Right lung (tissue), 5 donors: ENCODE results near the gene LRRC46. TPM values are rescaled to one million over a fixed set of nuclear protein-coding genes. Genes with fewer than 3 reads are reported as not detected.
A peak's percentile ranks its signal among the peaks of the same experiment; 100 is the strongest.

Source experiments
- DNase-seq, 2 donors: peaks; one replicate each; pipeline ENCODE4 v3.0.0-alpha.2; 2013
- polyA plus RNA-seq, 5 donors: library from polyadenylated mRNA; unstranded; fragments of 120-200 nt; gene quantifications; one replicate each; pipeline versions ENCODE4 v1.2.1 to v1.2.3, GENCODE V29; 2013; ENCODE audit warnings: inconsistent platforms in 1 of 5, low replicate concordance in 1 of 5; ENCODE audit not compliant: insufficient read length in 5 of 5, insufficient read depth in 1 of 5

The LRRC46 gene
- polyA plus RNA-seq, 5 donors, result 3.7 to 19.3 (median 12.8) TPM

DNA sequence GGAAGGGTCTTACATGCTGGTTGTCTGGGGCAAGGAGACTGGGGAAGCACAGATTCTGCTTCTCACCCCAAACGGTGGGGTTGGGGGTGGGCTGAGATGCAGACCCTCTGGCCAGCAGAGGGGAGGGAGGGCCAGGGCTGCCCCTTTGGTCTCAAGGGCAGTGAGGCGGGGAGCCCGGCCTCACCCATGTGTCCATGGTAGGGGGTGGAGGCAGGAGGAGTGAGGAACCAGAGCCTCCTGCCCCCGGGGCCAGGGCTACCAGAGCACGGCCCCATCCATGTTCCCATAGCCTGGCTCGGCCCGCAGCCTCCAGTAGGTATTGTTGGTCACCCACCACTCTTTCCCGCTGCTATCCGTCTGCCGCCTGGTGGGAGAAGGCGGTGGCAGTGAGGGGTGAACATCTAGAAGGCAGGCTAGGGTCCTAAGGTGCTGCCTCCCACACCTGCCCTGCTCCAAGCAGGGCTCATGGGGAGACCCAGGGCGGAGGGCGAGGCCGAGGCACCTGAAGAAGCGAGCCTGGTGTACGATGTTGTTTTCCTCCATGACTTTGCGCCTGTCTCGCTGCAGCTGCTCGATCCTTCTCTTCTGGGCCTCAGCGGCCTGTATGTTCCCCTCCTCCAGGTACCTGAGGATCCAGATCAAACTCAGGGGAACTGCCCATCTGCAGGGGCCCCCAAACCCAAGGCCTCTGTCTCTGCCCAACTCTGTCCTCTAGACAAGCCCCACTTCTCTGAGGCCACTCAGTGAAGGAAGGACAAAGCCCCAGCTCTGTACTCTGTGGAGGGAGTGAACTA is 23.2 kb upstream of the LRRC46 start:
- no peak for DNase-seq

DNA sequence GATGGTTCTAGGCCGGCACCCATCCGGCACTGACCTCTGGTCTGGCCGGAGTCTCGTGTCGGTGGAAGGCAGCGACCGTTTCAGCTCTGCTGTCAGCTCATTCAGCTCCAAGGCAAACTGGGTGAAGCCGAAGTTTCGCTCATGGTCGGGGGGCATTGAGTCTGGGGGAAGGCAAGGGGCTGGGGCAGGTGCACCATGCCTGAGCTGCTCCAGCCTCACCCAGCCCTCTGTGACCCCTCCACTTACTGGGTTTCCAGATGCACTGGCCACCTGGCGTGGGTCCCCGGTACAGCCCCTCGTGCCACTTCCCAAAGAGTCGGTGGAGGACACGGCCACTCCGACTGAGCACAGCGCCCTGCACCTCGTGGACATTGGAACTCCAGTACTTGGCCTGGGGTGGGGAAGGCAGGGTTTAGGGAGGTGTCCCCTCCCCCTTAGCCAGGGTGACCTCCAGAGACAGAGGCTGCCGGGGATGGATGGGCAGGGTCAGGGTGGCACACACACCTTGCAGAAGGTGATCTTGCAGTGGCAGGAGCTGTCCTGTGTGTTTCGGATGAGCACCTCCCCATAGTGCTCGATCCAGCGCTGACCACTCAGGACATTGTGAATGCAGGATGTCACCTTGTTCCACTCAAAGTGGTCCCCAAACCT is 22.5 kb upstream of the LRRC46 start:
- no peak for DNase-seq

DNA sequence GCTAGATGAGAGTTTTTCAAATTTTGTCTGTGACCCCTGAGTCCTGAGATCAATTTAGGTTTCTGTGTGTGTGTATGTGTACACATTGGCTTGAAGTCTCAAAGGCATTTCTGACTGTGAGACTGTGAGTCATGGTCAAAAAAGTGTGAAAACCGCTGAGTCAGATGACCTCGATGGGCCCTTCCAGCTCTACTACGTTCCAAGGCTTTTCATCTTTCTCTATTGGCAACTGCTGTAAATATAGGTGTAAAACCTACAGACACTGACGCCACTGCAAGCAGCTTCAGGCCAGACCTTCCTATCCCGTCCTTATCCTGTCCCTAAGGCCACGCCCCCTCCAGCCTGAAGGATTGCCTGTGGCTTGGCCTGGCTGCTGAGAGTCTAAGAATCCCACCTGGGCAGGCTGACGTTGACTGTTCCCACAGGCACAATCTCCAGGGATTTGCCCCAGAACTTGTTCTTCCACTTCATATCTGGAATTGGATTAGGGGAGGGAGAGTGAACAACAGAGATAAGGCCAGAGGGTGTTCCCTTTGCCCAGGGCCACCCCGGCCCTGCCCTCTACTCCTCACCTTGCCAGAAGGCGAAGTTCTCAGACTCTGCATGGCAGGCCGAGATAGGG is 21.2 kb upstream of the LRRC46 start:
- peak; percentile 57 to 59 for DNase-seq

DNA sequence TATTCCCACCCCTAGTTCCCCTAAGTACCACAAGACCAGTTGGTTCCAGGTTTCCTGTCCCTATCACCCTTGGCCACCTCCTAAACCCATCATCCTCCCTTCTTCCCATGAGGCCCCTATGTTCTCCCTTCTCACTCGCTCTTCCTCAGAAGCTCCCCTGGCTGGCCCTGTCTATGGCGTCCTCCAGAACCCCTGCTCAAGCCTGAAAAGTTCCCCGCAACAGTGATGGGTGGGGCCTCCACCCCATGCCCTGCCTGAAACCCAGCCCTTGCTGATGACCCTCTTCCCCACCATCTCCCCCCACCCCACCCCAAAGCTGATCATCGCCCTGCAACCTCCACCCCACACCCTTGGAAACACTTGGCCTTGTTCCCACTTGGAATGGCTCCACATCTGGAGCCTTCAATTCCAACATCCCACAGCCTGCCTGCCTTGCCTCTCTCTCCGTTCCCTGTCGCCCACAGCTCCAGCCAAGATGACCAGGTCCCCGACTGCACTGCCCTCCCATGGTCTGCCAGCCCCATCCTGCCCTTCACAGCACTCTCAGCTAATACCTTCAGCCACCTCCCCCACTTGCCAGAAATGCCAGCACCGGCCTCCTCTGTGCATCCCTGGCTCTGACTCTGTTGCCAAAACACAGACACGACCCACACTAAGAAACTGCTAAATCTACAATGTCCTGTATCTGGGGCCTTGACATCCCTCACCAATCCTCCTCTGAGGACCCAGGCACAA is 20.4 kb upstream of the LRRC46 start:
- no peak for DNase-seq

DNA sequence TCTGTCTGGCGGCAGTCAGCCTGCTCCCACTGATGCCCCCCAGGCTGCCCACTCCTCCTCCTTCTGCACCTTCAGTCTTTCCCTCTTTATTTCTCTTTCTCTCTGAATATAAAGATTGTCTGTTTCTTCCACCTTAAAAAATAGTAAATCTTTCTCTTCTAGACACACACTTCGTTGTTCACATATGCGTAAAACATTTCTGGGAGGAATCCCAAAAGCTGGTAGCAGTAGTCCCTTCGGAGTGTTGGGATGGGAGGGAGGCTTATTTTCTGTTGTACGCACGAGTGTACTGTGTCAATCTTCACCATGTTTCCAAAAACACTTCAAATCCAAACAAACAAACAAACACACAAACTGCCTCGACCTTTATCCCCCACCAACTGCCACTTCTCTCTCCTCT is 19.8 kb upstream of the LRRC46 start:
- no peak for DNase-seq

DNA sequence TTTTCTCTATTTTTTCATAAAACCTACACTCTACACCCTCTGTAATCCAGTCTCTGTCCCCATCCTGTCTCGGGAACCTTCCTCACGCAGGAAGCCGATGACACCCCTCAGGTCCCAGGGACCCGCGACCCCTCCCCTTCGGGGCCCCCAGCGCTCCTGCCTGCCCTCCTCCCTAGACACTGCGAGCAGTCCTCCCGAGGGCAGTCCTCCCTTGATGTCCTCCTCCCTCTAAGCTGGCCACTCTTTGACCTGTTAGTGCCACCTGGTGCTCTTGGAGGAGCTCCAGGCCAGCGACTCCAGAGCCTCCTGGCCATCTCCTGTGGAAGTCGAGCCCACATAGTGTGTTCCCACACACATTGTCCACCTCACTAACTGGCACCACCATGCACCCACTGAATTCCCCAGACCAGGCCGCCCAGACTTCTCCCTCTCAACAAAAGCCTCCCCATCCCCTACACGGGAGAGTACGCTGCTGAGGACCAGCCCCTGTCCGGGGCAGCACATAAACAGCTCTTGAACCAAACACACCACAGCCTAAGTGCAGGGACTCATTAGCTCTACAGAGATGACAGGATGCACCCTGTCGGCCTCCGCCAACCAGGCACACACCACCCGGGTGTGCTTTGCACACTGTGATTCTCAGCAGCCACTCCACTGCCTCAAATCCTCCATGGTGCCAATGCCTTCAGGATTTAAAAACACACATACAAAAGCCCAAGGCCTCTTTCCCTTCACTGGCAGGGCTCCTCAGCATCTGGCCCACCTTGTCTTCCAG is 19.1 kb upstream of the LRRC46 start:
- DNase-seq, result no peak

DNA sequence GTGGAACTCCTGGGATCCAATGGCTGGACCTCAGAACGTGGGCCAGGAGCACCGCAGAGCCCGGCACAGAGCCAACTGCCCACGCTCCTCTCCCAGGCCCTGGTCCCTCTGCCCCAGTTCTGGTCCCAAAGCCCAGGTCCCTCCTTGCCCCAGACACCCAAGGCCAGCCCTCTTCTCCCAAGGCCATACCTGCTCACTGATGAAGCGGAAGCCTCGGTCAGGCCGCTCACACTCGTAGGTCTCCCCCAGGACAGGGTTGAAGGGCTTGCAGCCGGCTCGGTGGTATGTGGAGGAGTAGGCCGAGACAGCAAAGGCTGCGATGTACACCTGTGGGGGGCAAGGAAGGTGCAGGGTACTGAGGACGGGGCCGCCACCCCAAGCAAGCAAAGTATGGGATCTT is 18.4 kb upstream of the LRRC46 start:
- DNase-seq, result no peak

DNA sequence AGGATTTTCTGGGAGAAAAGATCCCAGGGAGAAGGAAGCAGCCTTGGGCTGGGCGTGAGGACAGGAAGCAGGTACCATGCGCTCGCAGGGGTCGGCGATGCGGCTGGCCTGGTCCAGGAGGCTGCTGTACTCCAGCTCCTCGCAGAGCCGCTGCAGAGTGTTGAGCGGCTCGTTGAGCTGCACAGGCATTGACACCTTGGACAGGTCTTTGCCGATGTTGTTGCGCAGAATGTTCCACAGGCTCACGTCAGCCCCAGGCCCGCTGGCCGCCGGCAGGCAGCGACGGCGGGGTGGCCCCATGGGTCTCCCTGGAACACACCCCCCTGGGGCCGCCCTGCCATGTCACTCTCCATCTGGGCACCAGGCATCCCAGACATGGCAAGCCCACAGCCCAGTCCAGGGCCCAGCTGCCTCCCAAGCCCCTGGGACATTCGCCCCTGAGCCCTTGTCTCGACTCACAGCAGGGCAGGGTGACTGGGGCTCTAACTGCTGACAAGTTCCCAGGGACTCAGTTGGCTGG is 17.9 kb upstream of the LRRC46 start:
- no peak for DNase-seq

DNA sequence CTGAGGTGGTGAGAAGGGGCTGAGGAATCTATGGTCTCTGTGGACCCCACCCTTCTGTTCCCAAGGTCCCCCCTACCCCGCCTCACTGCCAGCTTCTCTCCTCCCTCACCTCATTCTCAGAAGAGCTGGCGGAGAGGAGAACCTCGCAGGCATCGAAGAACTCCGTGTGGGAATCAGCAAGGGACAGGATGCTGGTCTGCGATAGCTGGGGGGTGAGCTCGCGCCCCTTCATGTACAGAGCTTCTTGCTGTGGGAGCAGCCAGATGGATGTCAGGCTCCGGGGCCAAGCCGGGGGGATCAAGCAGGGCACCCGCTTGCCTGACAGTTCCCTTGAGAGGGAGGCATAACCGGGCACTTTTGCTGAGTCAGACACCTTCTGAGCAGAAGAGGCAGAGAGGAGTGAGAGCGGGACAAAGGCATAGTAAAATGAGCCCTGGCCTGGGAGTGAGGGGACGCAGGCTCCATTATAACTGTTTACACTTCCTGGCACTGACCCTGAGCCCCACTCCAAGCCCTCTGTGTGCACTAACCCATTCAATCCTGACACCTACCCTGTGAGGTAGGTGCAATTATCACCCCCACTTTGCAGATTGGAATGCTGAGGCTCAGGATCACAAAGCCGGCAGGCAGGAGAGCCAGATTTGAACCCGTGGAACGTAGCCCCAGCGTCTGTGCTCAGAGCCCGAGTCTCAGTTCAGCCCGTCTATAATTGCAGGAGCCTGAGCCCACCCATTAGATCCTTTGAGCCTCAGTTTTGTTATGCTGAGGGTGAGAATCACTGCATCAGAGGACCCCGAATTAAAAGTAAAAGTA is 16.2 kb upstream of the LRRC46 start:
- DNase-seq, result no peak

DNA sequence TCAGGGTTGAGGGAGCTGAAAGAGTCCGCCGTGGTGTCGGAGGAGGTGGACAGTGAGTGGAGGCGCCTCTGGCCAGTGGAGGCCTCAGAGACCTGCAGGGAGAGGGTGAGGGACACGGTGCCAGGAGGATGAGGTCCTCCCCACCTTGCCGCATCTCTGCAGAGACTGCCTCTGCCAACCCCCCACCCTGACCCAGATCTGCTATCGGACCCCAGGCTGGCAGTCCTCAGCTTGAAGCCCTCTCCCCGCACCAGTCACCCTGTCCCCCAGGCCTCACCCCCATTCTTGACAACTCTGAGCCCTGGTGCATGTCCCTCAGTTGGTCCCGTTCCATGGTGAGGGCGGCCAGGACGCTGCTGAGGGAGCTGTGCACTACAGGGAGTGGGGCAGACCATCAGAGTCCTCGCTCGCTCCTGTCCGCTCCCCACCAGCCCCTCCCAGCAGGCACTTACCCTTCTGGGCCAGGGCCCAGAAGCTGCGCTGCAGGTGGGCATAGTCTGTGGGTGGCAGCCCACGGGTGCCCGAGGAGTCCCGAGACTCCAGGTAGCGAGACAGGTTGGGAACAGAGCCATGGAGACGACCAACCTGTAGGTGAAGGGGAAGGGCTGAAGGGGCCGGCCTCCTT is 15.2 kb upstream of the LRRC46 start:
- no peak for DNase-seq

DNA sequence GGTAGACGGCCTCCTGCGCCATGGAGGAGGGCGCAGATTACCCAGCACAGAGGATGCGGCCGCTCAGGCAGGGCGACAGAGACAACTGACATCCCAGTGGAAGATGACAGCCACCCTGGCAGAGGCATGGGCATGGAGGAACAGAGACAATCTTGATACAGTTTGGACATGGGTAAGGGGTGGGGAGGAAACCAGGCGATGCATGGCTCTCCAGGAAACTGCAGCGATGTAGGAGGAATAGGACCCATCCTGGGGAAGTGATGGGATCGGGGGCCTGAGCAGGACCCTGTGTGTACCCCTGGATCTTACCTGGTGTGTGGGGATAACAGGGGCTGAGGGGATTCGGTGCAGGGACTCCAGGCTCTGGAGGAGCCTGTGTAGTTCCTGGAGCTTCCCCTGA is 14.5 kb upstream of the LRRC46 start:
- DNase-seq, result no peak

DNA sequence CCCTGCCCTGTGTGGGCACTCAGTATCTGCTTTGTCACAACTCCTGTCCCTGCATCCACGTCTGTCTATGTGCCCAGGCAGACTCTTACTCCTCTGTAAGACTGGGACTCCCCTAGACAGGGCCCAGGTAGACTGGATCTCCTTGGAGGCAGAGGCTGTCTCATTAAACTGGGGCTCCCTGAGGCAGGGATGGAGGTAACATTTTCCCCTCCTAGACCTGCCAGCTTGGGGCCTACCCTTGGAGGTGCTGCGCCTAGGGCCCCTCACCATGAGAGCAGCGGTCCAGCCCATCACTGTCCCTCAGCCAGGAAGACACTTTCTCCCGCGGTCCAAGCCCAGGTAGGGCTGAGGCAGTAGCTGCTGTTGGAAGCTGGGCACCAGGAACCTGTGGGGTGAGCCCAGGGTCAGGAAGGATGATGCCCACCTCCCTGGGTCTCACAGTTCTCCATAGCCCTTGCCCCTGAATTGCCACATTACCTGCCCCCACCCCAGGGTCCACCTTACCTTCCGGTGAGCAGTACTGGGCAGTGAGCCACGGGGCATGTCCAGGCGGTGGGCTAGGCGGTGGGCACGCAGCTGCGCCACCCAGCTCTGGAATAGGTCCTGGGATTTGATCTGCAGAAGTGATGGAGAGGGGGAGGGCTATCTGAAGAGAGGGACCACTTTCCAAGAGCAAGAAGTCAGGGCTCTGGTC is 13.3 kb upstream of the LRRC46 start:
- DNase-seq, result no peak

DNA sequence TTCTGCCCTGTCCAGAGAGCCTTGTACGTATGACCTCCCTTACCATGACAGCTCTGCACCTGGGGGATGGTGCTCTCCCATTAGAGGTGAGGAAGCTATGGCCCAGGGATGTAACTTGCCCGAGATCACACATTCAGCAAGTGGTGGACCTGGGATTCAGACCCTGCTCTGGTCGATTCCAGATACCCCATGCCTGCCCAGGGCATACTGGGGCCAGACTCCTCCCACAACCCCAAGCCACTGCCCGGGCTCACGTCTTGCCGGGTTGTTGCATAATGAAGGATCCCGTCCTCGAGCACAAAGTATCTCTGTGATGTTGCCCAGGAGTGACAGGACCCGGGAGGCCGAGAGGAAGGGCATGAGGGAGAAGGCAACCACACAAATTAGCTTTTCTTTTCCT is 12.0 kb upstream of the LRRC46 start:
- no peak for DNase-seq

DNA sequence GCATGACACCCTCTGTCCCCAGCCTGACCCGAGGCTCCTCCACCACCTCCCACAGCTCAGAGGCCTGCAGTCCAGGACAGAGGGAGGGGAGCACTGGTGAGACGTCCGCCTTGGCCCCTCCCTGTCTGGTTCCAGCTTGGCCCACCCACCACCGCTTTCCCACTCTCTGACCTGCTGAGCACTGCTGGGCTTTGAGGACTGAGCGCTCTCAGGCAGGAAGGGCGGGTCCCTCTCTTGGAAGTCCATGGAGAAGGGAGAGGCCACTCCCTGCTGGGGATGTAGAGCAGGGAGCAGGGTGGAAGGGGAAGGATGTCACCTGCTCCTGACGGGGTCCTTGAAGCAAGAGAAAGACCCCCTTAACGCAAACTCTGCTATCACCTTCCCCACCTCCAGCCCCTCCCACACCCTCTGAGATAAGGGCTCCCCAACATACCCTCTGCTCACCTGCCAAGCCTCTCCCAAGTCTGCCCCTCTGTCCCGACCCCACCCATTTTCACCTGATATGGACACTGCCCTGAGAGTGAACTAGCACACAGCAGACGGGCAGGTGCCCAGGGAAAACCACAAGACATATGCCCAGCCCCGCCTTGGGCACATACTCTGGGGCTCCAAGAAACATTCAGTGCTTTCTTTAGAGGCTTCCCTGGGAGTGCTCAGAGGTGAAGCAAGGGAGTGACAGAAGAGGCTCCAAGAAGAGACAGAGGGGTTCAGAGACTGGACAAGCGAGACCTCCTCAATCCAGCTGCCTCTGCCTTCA is 11.3 kb upstream of the LRRC46 start:
- DNase-seq, result no peak

DNA sequence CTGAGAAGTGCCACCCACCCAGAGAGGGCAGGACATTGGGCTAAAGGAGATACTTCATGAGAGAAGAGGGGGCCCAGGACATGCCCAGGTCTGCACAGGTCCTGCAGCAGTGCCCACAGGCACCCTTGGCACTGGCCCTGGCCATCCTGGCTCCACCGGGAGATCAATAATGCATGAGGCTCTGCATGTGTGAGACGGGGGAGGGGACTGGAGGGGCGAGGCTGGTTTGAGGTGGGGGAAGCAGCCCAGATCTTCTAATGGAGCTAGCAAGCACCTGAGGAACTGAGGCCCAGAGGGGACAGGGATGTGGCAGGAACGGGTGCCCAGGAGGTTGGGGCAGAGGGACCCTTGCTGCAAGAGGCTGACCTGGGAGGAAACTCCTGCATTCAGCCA is 10.4 kb upstream of the LRRC46 start:
- DNase-seq, result no peak

DNA sequence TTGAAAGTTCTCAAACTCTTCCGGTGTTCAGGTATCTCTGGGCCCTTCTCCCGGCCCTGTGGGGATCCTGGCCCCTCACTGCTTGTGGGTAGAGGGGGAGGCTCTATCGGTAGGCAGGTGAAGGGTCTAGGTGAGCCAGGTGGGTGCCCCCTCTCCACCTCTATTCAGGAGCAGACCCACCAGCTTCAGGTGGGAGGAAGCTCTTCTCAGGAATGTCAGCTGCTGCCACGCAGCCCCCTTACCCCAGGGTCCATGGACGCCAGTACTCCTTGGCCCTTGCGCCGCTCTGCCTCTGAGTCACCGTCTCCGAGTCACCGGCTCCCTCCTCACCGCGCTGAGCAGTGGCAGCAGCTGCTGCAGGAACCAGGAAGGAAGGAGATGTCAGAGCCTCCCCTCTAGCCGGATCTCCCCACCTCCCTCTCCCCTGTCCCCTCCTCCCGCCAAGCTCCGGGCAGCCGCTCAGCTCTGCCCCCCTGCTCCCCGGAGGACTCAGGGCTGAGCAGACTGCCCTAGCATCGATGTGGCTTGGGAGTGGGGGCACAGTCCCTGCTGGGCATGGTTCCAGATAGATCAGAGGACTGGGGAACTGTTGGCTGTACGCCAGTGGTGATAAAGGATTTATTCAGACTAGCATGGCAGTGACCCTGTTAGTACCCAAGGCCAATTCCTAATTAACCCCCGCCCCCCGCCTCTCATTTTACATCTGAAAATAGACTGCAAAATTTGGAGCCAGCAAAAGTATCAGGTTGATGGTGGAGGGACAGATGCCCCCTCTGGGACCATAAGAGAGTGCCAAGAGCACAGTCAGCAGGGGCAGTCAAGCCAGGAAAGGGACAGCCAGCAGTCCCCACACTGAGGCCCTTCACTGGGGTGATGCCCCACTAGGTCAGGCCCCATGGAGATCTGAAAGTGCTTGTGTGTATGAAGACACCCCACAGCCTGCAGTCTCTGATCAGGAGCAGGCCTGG is 9.8 kb upstream of the LRRC46 start, which contains the start of gene OSBPL7:
Gene OSBPL7 (minus strand): TSS at position 371 of the 968 bp plus-strand sequence. CDS start 1,516 bp downstream, outside the sequence.
- DNase-seq, result peak; percentile 67 to 76

DNA sequence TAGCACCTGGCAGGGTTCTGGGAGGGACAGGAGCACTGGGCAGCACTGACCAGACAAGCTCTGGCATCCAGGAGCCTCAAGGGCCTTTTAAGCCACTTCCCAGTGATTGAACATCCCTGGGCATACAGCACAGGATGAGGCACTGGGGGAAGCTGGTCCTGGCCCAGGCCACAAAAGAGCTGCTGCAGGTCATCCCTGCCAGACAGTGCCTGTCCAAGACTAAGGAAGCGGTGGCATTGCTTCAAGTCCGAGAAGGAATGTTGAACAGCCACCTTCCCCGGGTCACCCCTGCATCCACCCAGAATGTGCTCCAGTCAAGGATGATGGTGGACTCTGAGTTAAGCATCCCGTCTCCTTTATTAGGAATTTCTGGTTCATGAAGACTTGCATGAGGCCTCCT is 8.7 kb upstream of the LRRC46 start:
- no peak for DNase-seq
